GM19324 (cell line): Measurements from ENCODE around the gene DRG2.

Experiments
- ATAC-seq: cut with Tn5 transposase; IDR thresholded peaks from one replicate; pipeline ENCODE4 v1.9.1; 2021; ENCODE audit warnings: mild to moderate bottlenecking, moderate library complexity; ENCODE audit not compliant: unreplicated experiment, low FRiP score

Gene DRG2, protein sequence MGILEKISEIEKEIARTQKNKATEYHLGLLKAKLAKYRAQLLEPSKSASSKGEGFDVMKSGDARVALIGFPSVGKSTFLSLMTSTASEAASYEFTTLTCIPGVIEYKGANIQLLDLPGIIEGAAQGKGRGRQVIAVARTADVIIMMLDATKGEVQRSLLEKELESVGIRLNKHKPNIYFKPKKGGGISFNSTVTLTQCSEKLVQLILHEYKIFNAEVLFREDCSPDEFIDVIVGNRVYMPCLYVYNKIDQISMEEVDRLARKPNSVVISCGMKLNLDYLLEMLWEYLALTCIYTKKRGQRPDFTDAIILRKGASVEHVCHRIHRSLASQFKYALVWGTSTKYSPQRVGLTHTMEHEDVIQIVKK

DNA sequence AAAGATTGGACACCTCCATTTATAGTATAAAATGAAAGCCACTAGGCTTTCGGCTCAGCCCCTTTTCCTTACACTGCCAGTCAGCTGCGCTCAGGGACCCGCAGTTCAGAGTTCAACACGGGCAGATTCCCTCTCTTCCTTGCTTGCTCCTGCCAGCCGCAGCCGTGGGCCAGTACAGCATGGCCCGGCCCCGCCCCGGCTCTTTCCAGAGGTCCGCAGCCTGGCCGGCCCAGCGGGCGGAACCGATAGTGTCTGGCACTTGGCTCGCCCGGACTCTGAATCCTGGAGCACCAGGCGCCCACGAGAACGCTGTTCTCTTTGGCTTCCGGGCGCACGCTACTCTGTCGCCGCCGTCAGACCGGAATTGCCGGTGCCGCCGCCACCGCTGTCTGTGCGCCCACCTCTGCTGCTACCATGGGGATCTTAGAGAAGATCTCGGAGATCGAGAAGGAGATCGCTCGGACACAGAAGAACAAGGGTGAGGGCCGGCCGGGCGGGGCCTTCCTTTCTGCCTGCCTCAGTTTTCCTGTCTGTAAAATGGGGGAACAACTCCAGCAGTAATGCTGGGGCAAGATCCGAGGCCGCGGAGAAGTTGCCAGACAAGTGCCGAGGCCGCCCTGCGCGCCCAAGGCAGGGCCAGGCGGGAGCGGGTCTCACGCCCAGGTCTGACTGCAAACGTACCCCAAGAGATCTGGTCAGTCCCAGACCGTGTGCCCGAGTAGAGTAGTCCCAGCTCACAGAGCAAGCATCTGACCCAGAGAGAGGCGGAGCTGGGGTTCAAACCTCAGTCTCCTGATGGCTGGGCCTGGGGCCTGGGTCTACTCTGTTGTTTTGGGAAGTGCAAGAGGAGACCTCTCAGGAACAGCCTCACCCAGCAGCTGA, at the start of gene DRG2:
TSS of gene DRG2 (plus strand) at position 339 of the 882 bp plus-strand sequence. CDS start at position 415, 76 bp downstream.
- peak; percentile 87 for ATAC-seq

DNA sequence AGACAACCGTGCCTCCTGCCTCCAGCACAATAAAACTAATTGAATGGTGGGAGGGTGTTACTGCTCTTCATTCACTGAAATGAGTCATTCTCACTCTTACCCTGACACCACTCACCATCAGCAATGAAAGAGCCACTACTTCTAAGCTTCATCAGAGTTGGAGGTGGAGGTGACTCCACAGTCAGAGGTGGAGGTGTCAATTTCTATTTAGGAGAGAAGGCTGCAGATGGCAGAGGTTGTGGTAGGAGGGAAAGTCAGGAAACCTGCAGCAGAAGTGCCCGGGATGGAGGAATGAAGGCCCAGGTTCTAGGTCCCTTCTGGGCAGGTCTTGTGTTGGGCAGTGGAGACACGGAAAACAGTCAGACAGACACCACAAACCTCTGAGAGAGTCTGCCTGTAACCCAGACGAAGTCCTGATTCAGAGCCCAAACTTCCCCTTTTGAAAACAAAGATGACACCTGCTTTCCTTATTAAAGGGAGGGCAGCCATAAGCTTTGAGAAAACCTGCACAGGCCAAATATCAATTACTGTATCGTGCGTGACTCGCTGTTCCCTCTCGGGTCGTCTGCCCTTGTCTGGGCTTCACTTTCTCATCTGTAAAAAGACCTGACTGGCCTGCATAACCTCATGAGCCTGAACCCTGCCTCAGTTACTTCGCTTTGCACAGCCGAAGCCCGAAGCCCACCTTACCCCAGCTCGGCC, 49.4 kb upstream of the DRG2 start:
- no peak for ATAC-seq

DNA sequence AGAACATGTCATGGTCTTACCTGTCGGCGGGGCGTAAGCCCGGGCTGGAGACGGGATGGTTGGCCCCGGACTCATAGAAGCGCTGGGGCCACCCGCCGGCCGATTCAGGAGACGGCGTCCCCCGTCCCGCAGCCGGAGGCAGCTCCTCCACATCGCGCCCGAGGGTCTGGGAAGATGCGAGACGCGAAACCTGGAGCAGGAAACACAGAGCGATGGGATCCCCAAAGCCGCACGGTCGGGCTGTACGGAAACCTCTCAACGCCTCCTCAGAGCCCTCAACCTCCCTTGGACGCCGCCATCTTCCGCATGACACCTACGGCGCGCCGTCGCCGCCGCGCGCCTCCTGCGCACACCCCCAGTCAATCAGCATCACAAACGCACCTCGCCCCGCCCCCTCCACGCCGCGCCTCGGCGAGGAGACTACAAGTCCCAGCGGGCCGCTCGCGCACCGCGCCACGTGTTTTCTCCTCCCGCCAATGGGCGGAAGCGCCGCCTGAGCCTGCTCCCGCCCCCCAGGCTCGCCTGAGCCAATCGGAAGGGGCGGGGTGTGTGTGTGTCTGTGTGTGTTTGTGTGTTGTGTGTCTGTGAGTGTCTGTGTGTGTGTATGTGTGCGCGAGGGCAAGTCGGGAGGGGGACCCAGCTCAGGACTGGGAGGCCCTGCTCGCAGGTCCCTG, 48.8 kb upstream of the DRG2 start, which contains the start of the genes ATPAF2 and GID4:
TSS of gene ATPAF2 (minus strand) at position 308 of the 674 bp plus-strand sequence. CDS start at position 153, 155 bp downstream.
TSS of gene GID4 (plus strand) at position 548 of the 674 bp plus-strand sequence. CDS start at position 605, 57 bp downstream.
- ATAC-seq: peak; percentile 88

DNA sequence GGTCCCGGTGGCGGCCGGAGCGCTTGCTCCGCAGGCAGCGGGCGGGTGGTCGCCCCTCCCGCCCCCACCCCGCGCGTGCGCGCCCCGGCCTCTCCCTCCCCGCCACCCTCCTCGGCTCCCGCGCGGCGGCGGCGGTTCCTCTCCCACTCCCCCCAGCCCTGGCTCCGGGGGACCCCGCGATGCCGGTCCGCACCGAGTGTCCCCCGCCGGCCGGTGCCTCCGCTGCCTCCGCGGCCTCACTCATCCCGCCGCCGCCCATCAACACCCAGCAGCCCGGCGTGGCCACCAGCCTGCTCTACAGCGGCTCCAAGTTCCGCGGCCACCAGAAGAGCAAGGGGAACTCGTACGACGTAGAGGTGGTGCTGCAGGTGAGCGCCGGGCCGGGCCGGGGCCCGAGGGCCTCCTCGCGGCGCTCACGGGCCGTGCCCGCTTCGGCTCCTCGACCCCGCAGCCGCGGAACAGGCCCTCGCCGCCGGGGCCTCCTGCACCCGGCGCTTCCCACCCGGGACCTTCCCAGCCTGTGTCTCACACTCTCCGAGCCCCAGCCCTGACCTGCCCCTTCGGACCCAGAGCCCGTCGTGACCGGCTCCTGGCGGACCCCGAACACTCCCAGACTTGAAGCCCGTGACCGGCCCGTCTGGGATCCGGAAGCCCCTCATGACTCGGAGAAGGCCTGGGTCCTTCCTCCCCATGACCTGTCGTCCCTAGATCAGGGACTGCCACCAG, 48.0 kb upstream of the DRG2 start:
- peak; percentile 44 for ATAC-seq

DNA sequence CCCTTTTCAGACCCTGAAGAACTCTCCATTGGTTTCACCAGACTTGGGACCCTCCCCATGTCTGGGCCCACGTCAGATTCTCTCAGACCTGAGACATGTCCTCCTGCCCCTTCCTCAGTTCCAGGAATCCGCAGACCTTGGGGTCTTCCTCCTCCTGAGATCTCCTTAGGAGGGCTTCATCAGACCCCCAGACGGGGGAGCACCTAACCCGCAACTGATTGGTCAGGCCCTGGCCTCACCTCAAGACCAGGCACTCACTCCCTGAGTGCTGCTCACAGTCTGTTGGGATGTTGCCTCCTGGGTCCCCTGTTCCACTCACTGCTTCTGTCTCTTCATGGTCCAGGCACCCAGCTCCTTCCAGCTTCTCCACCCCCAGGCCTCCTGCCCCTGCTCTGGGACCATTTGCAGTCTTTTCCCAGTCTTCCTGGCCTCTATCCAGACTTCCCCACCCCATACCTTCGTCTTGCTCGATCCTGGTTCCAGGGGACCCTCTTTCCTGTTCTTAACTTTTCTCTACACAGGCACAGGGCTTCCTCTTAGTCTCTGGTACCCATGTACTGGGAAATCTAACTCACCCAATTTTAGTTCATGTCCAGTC, 47.4 kb upstream of the DRG2 start:
- ATAC-seq: no peak

DNA sequence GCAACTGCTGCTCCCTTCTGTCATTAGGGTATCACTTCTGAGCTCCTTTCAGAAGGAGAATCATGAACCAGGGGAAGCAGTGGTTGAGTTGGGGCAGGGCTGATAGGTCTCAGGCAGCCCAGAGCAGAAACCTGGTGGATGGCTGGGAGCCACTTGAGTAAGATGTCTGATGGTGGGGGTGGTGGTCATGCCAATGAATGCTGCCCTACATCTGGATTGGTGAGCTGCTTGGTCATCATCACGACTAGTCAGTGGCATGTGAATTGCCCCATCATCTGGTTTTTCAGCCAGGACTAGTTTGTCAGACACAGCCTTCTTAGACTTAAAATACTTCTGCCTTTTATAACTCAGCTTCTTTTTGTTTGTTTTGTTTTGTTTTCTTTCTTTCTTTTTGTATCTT, 46.0 kb upstream of the DRG2 start:
- ATAC-seq: no peak

DNA sequence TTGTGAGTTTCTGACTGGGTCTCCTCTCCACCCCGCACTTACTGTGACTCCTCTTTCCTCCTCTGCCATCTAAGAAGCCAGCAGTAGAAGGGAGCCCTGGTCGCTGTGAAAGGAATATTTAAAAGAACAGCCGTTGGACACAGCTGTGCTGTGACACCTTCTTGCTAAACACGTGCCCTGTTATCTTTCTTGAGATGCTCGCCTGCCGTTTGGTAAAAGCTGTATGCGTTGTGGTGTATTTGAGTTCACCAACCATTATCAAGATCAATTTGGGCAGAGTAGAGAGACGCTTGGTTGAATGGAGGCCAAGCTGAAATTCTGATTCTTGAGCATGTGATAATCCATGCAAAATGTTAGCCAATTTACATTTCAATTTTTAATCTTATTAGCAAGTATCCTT, 44.8 kb upstream of the DRG2 start:
- ATAC-seq: no peak

DNA sequence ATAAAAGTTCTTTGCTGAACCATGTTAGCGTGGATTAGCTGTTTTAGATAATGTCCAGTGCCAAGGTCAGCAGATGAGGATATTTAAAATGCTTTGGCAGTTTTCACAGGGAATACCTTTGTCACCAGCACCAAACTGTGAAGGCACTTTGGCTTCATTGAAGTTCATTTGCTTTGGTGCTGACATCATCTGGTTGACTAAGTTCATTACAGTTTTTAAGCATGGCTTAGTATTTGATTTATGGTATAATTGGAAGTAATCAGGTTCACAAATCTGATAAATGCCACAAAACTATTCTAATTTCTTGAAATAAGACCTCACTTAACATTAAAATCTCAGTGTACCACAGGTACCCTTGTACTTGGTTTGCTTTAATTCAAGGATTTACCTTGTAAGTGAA, 44.3 kb upstream of the DRG2 start:
- no peak for ATAC-seq

DNA sequence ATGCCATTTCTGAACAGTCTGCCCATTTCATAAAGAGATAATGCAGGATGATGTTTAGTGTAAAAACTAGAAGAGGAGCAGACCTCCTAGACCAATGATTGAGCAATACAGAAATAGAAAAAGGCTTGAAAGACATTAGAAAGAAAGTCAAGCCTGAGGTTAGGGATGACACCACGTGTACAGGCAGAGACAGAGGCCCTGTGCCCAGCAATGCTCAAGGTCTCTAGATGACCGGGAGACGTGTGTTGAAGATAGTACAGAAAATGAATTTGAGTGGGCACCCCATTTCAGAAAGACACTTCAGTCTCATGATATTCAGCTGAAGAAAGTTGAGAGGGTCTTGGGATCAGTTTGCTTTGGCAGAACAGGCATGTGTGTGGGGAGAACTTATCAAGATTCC, 43.1 kb upstream of the DRG2 start:
- ATAC-seq: no peak

DNA sequence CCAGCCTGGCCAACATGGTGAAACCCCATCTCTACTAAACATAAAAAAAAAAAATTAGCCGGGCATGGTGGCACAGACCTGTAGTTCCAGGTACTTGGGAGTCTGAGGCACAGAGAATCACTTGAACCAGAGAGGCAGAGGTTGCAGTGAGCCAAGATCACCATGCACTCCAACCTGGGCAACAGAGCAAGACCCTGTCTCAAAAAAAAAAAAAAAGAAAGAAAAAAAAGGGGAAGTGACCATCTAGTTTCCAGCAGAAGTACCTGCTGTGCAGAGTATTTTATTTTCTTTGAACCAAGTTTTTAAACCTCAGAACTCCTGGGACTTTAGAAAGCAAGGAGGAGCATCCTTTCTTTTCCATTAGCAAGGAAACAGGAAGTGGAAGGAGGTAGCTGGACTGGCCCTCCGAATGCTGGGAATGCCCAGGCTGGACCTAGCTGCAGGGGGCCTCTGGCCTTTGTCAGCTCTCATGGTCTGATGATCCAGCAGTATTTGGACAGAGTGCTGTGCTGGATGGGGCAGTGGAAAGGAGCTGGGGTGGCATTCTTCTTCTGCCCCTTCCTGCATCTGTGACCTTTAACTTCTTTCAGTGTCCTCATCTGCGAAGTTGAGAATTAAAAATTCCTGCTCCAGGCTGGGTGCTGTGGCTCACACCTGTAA, 41.9 kb upstream of the DRG2 start:
- ATAC-seq: no peak

DNA sequence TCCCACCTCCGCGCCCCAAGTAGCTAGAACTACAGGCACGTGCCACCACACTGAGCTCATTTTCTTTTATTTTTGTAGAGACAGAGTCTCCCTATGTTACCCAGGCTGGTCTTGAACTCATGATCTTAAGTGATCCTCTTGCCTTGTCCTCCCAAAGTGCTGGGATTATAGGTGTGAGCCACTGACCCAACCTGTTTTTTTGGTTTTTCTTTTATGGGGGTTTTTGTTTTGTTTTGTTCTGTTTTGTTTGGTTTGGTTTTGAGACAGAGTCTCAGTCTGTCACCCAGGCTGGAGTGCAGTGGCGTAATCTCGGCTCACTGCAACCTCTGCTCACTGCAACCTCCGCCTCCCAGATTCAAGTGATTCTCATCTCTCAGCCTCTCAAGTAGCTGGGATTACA, 32.2 kb upstream of the DRG2 start:
- no peak for ATAC-seq

DNA sequence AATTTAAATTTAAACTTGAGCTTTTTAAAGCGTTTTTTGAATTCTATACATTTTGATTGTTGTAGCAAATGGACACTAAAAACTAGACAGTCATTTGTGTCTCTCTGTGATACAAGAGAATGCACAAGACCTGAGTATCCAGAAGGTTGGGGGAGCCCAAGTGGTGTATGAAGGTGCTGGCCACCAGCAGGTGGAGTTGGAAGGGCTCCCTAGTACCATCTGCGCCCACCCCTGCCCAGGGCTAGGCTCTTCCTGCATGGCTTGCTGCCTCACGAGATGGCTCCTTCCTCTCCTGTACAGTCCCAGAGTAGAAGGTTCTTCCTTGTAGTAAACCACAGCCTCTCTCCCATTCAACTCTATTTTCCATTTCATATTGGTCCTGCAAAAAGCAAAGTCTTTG, 31.5 kb upstream of the DRG2 start:
- no peak for ATAC-seq

DNA sequence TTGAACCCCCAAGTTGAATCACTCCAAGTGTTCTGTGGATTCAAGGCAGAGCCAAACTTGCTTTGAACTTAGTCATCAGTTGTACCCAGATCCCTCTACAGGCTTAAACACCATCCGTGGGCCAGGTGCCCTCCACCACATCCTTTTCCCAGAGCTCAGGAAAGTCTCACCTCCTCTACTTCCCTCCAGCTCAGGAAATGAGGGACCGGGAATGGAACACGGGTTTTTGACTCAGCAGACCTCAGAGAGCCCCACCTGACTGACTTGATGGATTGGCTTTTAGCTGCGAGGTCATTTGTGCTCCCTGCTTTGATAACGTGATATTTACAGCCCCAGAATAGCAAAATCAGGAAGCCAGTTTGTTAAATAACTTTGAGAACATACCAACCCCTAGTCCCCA, 28.5 kb upstream of the DRG2 start:
- no peak for ATAC-seq

DNA sequence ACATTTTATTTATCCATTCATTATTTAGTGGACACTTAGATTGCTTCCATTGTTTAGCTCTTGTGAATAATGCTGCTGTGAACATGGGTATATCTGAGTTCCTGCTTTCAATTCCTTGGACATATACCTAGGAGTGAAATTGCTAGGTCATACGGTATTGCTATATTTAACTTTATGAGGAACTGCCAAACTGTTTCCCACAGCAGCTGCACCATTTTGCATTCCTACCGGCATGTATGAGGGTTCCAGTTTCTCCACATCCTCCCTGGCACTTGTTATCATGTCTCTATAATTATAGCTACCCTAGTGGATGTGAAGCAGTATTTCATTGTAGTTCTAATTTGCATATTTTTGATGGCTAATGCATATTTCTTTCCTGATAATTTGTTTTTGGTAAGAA, 23.7 kb upstream of the DRG2 start:
- no peak for ATAC-seq

DNA sequence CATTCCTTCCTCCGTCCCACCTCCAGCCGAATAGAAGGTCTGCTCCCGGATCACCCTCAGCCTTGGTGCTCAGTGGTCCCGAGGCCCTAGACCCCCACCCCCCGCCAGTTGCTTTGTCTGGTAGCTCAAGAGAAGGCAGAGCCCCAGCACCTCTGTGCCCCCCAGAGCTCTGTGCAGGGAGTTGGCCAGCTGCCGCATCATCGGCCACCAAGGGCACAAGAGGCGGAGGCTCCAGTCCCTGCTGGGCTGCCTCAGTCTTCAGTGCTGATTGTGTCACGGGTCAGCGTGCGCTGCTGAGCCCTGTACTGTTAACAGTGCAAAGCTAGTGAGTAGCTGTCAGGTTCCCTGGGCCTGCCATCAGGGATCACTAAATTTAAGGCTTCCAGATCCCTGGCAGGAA, 22.2 kb upstream of the DRG2 start:
- ATAC-seq: no peak

DNA sequence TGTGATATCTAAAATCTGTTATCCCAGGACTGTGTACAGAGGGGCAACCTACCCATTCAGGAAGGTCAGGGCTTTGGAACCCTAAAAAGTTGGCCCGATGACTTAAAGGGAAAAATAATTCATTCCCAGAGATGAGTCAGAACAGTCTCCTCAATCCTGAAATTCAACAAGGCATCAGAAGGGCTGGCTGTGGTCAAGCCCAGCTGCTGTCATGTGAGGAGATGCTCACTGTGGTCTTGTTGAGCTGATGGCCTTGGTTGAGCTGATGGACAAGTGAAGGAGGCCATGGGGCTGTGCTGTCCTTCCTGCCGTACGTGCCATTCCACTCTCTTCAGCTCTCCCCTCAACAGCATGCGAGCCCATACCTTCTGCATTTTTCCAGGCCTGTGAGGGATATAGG, 20.9 kb upstream of the DRG2 start:
- no peak for ATAC-seq

DNA sequence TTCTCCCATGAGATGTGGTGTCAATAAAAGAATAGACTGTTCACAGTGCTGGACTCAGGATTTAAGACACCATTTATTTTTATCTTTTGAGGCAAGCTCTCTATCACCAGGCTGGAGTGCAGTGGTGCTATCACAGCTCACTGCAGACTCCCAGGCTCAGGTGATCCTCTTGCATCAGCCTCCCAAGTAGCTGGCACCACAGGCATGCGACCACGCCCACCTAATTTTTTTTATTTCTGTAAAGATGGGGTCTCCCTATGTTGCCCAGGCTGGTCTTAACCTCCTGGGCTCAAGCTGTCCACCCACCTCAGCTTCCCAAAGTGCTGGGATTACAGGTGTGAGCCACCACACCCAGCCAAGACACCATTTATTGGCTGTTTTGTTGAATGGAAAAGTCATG, 18.6 kb upstream of the DRG2 start:
- no peak for ATAC-seq

DNA sequence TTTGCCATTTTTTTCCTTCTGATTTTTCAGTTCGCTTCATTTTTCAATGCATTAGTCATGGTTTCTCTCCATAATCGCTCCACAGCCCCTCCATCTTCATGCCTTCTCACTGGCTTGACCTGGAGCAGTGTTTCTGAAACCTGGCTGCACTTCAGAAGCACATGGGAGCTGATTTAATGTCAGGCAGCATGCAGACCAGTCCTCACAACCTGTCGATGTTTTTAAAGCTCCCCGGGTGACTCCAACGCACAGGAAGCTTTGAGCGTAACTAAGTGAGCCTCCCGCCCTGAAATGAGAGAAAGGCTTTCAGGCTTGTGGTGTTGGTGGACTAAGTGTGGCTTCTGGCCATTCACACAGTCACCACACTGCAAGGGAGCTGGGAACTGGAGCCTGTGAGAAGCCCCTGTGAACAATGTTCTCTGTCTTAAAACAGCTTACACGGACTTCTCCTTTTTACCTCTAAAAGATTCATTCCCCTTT, 16.8 kb upstream of the DRG2 start:
- no peak for ATAC-seq

DNA sequence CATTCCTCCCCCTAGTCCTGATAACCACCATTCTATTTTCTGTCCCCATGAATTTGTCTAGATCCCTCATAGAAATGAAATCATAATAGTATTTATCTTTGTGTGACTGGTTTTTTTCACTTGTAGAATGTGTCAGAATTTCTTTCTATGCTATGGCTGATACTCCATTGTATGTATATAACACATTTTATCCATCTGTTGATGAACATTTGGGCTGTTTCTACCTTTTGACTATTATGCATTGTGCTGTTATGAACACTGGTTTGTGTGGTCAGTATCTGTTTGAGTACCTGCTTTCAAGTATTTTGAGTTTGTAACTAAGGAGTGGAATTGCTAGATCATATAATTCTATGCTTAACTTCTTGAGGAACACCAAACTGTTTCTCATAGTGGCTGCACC, 16.0 kb upstream of the DRG2 start:
- no peak for ATAC-seq
